ENCODE data around the gene KCNK4. TPM values are rescaled to one million over a fixed set of nuclear protein-coding genes. Genes with fewer than 3 reads are reported as not detected.
A peak's percentile ranks its signal among the peaks of the same experiment; 100 is the strongest.

KCNK4 gene
- total and polyA plus RNA-seq, 2 of the 13 experiments (the other 11 are each of a cell fraction or from before 2014, with no cell fraction given), result not detected

DNA sequence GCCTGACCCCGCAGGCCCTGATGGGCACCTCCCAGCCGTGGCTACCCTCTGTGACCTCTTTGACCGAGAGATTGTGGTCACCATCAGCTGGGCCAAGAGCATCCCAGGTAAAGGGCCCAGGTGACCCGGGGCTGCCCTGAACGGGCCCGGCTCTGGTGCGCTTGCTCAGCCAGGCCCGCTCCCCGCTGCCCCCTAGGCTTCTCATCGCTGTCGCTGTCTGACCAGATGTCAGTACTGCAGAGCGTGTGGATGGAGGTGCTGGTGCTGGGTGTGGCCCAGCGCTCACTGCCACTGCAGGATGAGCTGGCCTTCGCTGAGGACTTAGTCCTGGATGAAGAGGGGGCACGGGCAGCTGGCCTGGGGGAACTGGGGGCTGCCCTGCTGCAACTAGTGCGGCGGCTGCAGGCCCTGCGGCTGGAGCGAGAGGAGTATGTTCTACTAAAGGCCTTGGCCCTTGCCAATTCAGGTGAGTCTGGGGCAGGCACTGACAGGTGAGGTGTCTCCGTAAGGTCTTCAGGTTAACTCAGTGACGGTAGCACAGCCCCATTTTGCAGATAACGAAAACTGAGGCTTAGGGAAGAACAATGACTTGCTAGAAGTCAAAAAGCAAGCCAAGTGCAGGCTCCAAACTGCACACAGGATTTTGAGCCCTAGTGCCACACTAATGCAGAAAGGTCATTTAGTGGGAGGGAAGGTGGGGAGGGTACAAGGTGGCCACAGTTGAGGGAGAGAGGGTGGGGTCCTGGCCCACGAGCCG lies 23.9 kb downstream of the KCNK4 start (continued):
- TF ChIP-seq, protein P1, sequence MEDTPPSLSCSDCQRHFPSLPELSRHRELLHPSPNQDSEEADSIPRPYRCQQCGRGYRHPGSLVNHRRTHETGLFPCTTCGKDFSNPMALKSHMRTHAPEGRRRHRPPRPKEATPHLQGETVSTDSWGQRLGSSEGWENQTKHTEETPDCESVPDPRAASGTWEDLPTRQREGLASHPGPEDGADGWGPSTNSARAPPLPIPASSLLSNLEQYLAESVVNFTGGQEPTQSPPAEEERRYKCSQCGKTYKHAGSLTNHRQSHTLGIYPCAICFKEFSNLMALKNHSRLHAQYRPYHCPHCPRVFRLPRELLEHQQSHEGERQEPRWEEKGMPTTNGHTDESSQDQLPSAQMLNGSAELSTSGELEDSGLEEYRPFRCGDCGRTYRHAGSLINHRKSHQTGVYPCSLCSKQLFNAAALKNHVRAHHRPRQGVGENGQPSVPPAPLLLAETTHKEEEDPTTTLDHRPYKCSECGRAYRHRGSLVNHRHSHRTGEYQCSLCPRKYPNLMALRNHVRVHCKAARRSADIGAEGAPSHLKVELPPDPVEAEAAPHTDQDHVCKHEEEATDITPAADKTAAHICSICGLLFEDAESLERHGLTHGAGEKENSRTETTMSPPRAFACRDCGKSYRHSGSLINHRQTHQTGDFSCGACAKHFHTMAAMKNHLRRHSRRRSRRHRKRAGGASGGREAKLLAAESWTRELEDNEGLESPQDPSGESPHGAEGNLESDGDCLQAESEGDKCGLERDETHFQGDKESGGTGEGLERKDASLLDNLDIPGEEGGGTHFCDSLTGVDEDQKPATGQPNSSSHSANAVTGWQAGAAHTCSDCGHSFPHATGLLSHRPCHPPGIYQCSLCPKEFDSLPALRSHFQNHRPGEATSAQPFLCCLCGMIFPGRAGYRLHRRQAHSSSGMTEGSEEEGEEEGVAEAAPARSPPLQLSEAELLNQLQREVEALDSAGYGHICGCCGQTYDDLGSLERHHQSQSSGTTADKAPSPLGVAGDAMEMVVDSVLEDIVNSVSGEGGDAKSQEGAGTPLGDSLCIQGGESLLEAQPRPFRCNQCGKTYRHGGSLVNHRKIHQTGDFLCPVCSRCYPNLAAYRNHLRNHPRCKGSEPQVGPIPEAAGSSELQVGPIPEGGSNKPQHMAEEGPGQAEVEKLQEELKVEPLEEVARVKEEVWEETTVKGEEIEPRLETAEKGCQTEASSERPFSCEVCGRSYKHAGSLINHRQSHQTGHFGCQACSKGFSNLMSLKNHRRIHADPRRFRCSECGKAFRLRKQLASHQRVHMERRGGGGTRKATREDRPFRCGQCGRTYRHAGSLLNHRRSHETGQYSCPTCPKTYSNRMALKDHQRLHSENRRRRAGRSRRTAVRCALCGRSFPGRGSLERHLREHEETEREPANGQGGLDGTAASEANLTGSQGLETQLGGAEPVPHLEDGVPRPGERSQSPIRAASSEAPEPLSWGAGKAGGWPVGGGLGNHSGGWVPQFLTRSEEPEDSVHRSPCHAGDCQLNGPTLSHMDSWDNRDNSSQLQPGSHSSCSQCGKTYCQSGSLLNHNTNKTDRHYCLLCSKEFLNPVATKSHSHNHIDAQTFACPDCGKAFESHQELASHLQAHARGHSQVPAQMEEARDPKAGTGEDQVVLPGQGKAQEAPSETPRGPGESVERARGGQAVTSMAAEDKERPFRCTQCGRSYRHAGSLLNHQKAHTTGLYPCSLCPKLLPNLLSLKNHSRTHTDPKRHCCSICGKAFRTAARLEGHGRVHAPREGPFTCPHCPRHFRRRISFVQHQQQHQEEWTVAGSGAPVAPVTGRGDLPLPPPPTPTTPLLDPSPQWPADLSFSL (CRISPR knock-in tag; IDR thresholded peaks at IDR 0.05), result no peak
- TF ChIP-seq JARID2 (CRISPR knock-in tag; IDR thresholded peaks at IDR 0.05; ENCODE audit: insufficient replicate concordance) (no peak), MIER2 (CRISPR knock-in tag; IDR thresholded peaks at IDR 0.05) (no peak), PHF5A (CRISPR knock-in tag; IDR thresholded peaks at IDR 0.05; ENCODE audit: low read depth, unreplicated experiment) (no peak), ZNF34 (CRISPR knock-in tag; IDR thresholded peaks at IDR 0.05; ENCODE audit: borderline replicate concordance) (no peak), ZNF530 (CRISPR knock-in tag; IDR thresholded peaks at IDR 0.05; ENCODE audit: low read depth) (no peak), KAT2B (IDR thresholded peaks at IDR 0.05; ENCODE audit: borderline replicate concordance, low read depth, low read length) (no peak), NKX3-1 (CRISPR knock-in tag; IDR thresholded peaks at IDR 0.05) (no peak), MXD4 (CRISPR knock-in tag; IDR thresholded peaks at IDR 0.05) (no peak)
- TF ChIP-seq, protein P2, sequence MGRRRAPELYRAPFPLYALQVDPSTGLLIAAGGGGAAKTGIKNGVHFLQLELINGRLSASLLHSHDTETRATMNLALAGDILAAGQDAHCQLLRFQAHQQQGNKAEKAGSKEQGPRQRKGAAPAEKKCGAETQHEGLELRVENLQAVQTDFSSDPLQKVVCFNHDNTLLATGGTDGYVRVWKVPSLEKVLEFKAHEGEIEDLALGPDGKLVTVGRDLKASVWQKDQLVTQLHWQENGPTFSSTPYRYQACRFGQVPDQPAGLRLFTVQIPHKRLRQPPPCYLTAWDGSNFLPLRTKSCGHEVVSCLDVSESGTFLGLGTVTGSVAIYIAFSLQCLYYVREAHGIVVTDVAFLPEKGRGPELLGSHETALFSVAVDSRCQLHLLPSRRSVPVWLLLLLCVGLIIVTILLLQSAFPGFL (CRISPR knock-in tag; IDR thresholded peaks at IDR 0.05), result no peak
- TF ChIP-seq, protein P3, sequence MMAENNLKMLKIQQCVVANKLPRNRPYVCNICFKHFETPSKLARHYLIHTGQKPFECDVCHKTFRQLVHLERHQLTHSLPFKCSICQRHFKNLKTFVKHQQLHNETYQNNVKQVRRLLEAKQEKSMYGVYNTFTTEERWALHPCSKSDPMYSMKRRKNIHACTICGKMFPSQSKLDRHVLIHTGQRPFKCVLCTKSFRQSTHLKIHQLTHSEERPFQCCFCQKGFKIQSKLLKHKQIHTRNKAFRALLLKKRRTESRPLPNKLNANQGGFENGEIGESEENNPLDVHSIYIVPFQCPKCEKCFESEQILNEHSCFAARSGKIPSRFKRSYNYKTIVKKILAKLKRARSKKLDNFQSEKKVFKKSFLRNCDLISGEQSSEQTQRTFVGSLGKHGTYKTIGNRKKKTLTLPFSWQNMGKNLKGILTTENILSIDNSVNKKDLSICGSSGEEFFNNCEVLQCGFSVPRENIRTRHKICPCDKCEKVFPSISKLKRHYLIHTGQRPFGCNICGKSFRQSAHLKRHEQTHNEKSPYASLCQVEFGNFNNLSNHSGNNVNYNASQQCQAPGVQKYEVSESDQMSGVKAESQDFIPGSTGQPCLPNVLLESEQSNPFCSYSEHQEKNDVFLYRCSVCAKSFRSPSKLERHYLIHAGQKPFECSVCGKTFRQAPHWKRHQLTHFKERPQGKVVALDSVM (CRISPR knock-in tag; IDR thresholded peaks at IDR 0.05), result no peak
- TF ChIP-seq, protein P4, sequence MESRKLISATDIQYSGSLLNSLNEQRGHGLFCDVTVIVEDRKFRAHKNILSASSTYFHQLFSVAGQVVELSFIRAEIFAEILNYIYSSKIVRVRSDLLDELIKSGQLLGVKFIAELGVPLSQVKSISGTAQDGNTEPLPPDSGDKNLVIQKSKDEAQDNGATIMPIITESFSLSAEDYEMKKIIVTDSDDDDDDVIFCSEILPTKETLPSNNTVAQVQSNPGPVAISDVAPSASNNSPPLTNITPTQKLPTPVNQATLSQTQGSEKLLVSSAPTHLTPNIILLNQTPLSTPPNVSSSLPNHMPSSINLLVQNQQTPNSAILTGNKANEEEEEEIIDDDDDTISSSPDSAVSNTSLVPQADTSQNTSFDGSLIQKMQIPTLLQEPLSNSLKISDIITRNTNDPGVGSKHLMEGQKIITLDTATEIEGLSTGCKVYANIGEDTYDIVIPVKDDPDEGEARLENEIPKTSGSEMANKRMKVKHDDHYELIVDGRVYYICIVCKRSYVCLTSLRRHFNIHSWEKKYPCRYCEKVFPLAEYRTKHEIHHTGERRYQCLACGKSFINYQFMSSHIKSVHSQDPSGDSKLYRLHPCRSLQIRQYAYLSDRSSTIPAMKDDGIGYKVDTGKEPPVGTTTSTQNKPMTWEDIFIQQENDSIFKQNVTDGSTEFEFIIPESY (CRISPR knock-in tag; IDR thresholded peaks at IDR 0.05), result peak; percentile 91
- TF ChIP-seq, protein P5, sequence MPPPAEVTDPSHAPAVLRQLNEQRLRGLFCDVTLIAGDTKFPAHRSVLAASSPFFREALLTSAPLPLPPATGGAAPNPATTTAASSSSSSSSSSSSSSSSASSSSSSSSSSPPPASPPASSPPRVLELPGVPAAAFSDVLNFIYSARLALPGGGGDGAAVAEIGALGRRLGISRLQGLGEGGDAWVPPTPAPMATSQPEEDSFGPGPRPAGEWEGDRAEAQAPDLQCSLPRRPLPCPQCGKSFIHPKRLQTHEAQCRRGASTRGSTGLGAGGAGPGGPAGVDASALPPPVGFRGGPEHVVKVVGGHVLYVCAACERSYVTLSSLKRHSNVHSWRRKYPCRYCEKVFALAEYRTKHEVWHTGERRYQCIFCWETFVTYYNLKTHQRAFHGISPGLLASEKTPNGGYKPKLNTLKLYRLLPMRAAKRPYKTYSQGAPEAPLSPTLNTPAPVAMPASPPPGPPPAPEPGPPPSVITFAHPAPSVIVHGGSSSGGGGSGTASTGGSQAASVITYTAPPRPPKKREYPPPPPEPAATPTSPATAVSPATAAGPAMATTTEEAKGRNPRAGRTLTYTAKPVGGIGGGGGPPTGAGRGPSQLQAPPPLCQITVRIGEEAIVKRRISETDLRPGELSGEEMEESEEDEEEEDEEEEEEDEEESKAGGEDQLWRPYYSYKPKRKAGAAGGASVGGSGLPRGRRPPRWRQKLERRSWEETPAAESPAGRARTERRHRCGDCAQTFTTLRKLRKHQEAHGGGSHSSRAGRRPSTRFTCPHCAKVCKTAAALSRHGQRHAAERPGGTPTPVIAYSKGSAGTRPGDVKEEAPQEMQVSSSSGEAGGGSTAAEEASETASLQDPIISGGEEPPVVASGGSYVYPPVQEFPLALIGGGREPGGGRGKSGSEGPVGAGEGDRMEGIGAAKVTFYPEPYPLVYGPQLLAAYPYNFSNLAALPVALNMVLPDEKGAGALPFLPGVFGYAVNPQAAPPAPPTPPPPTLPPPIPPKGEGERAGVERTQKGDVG (CRISPR knock-in tag; IDR thresholded peaks at IDR 0.05; ENCODE audit: borderline replicate concordance), result 0 out of 2 replicates have a peak, but pooled peaks have one; percentile 48

Data from HepG2 (cell line).